Measurements from ENCODE around the gene SIM1. TPM values are rescaled to one million over a fixed set of nuclear protein-coding genes. Genes with fewer than 3 reads are reported as not detected.
A peak's percentile ranks its signal among the peaks of the same experiment; 100 is the strongest.
"Not testable (repeated sequence)": the region's sequence is repeated elsewhere in the genome, so short reads cannot be mapped to it uniquely, and the experiment has no call there.

SIM1 gene
- total RNA-seq, 1 experiment from 2014 or later = not detected

- no peaks in the 10 kb centered on the region for H3K27me3 ChIP-seq (ENCODE audit: low read length)
- DNase-seq = peak; percentile 54
- ChIA-PET CTCF (interaction anchor here (0.5 kb wide), 1 partner anchor 258 kb away, joined by 4 read pairs; no protein-coding TSS in a partner anchor), POLR2A (ENCODE audit: unreplicated experiment) (no interaction called here)
- H3K79me2 ChIP-seq (ENCODE audit: low read length) = no peaks in the 10 kb centered on the region
- H4K20me1 ChIP-seq (ENCODE audit: low read length) = no peaks in the 10 kb centered on the region
- H3K9ac ChIP-seq (ENCODE audit: low read length) = no peak overlapping the region
- H3K9me3 ChIP-seq (ENCODE audit: low read length) = no peaks in the 10 kb centered on the region
- intact Hi-C loops (cut with micrococcal nuclease) = no loop called here
- BruUV-seq (replicated peaks) = no TSS peak
- H2AFZ ChIP-seq (ENCODE audit: low read length) = no peak overlapping the region
- TF ChIP-seq EZH2phosphoT487 (IDR thresholded peaks at IDR 0.05; ENCODE audit: borderline replicate concordance, low read length) = no peak
- TF ChIP-seq, protein P1, sequence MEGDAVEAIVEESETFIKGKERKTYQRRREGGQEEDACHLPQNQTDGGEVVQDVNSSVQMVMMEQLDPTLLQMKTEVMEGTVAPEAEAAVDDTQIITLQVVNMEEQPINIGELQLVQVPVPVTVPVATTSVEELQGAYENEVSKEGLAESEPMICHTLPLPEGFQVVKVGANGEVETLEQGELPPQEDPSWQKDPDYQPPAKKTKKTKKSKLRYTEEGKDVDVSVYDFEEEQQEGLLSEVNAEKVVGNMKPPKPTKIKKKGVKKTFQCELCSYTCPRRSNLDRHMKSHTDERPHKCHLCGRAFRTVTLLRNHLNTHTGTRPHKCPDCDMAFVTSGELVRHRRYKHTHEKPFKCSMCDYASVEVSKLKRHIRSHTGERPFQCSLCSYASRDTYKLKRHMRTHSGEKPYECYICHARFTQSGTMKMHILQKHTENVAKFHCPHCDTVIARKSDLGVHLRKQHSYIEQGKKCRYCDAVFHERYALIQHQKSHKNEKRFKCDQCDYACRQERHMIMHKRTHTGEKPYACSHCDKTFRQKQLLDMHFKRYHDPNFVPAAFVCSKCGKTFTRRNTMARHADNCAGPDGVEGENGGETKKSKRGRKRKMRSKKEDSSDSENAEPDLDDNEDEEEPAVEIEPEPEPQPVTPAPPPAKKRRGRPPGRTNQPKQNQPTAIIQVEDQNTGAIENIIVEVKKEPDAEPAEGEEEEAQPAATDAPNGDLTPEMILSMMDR (conservative IDR thresholded peaks at IDR 0.05; ENCODE audit: low read depth, low read length) = no peak
- TF ChIP-seq EZH2 (IDR thresholded peaks at IDR 0.05; ENCODE audit: low read length, unreplicated experiment) = no peak
- H3K27ac ChIP-seq (ENCODE audit: low read length) = no peak overlapping the region
- H3K4me2 ChIP-seq (ENCODE audit: low read length) = no peak overlapping the region
- no peak; the same call in 1 of the 2 replicates for ATAC-seq
- no peaks in the 10 kb centered on the region for H3K4me1 ChIP-seq (ENCODE audit: insufficient read depth, low read length)
- H3K9me2 ChIP-seq (replicated peaks; ENCODE audit: low read length) = no peaks in the 10 kb centered on the region
- H3K36me3 ChIP-seq (ENCODE audit: low read depth, low read length) = no peaks in the 10 kb centered on the region
- H3F3A ChIP-seq (ENCODE audit: low read length, unreplicated experiment) = no peaks in the 10 kb centered on the region
- no peak overlapping the region for H3K4me3 ChIP-seq (ENCODE audit: low read length)
Observed at GRCh38 chr6:100366419-100366818, 98.3 kb downstream of the SIM1 start.

DNA sequence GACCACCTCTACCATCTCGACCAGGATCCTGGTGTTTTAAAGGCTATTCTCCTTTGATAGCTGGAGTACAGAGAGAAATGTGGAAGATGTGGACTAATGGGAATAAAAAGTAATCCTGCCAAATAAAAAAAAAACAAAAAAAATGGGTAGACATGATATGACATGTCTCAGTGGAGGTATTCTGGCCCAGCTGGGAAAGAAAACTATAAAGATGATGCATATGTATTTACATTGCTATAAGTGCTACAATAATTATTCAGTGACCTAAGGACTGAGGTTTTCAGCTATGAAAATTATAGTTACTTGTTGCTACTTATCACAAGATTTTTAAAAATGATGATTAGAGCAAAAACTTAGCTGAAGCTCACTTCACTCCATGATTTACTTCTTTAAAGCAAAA, 101.1 kb downstream of the SIM1 start:
- Histone ChIP-seq H3K9ac (ENCODE audit: low read length) (no peak overlapping the region), H3K4me2 (ENCODE audit: low read length) (no peak overlapping the region), H3K4me3 (ENCODE audit: low read length) (no peak overlapping the region), H3F3A (ENCODE audit: low read length, unreplicated experiment) (no peaks in the 10 kb centered on the region), H2AFZ (ENCODE audit: low read length) (no peak overlapping the region), H3K9me3 (ENCODE audit: low read length) (no peaks in the 10 kb centered on the region), H3K79me2 (ENCODE audit: low read length) (no peaks in the 10 kb centered on the region), H3K27ac (ENCODE audit: low read length) (no peak overlapping the region), H3K27me3 (ENCODE audit: low read length) (no peaks in the 10 kb centered on the region), H3K36me3 (ENCODE audit: low read depth, low read length) (no peaks in the 10 kb centered on the region), H3K4me1 (ENCODE audit: insufficient read depth, low read length) (no peaks in the 10 kb centered on the region), H3K9me2 (replicated peaks; ENCODE audit: low read length) (no peaks in the 10 kb centered on the region), H4K20me1 (ENCODE audit: low read length) (no peaks in the 10 kb centered on the region)
- ChIA-PET CTCF (no interaction called here), POLR2A (ENCODE audit: unreplicated experiment) (no interaction called here)
- ATAC-seq (no peak), DNase-seq (no peak)
- intact Hi-C loops (cut with micrococcal nuclease) = no loop called here
- TF ChIP-seq, protein P1 (conservative IDR thresholded peaks at IDR 0.05; ENCODE audit: low read depth, low read length) = no peak
- no peak for TF ChIP-seq EZH2 (IDR thresholded peaks at IDR 0.05; ENCODE audit: low read length, unreplicated experiment)
- TF ChIP-seq EZH2phosphoT487 (IDR thresholded peaks at IDR 0.05; ENCODE audit: borderline replicate concordance, low read length) = no peak
- no TSS peak for BruUV-seq (replicated peaks)

GRCh38 chr6:100354736-100355641, 109.7 kb downstream of the SIM1 start:
- H3K4me3 ChIP-seq (ENCODE audit: low read length); H3F3A ChIP-seq (ENCODE audit: low read length, unreplicated experiment); H3K27ac ChIP-seq (ENCODE audit: low read length); BruUV-seq (replicated peaks); DNase-seq; H3K9me2 ChIP-seq (replicated peaks; ENCODE audit: low read length); POLR2A ChIA-PET (ENCODE audit: unreplicated experiment); H3K4me1 ChIP-seq (ENCODE audit: insufficient read depth, low read length); H3K36me3 ChIP-seq (ENCODE audit: low read depth, low read length); H3K79me2 ChIP-seq (ENCODE audit: low read length); H3K9ac ChIP-seq (ENCODE audit: low read length); H3K4me2 ChIP-seq (ENCODE audit: low read length); H3K9me3 ChIP-seq (ENCODE audit: low read length); intact Hi-C loops (cut with micrococcal nuclease); H3K27me3 ChIP-seq (ENCODE audit: low read length); H2AFZ ChIP-seq (ENCODE audit: low read length); H4K20me1 ChIP-seq (ENCODE audit: low read length); CTCF ChIA-PET; ATAC-seq: not testable (repeated sequence)

Measured in PC-3 (cell line).